ENCODE results near the gene GPATCH4.
"Not testable (repeated sequence)": the region's sequence is repeated elsewhere in the genome, so short reads cannot be mapped to it uniquely, and the experiment has no call there.

GPATCH4 gene

DNA sequence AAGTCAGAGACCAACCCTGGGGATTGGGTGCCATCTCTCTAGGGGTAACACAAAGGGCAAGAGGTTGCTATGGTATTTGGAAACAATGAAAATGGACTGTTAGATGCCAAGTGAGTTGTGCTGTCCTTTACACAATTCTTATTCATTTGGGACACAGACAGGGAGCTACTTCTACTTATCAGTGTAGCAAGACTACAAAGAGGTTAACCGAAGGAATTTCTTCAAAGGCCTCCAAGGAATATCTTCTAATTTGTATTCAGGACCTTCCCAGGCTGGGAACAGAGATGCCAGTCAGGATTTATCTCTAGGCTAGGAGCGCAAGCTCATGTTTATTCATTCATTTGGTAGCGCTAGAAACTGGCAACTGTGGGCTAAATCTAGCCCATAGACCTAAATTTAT lies 7.1 kb downstream of the GPATCH4 start:
- no peak for DNase-seq

DNA sequence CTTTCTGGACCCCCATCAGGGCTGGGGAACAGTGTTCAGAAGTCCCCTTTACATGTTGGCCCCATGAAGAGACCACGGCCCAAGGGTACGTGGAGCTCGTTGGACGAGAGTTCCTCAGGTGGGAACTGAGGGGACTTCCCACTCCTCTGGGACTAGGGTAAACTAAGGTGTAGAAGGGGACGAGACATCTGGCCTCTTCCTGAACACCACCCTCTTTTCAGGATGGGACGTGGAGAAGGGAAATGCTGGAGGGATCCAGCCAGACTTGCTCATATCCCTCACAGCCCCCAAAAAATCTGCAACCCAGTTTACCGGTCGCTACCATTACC lies 7.7 kb downstream of the GPATCH4 start:
- DNase-seq, result no peak

DNA sequence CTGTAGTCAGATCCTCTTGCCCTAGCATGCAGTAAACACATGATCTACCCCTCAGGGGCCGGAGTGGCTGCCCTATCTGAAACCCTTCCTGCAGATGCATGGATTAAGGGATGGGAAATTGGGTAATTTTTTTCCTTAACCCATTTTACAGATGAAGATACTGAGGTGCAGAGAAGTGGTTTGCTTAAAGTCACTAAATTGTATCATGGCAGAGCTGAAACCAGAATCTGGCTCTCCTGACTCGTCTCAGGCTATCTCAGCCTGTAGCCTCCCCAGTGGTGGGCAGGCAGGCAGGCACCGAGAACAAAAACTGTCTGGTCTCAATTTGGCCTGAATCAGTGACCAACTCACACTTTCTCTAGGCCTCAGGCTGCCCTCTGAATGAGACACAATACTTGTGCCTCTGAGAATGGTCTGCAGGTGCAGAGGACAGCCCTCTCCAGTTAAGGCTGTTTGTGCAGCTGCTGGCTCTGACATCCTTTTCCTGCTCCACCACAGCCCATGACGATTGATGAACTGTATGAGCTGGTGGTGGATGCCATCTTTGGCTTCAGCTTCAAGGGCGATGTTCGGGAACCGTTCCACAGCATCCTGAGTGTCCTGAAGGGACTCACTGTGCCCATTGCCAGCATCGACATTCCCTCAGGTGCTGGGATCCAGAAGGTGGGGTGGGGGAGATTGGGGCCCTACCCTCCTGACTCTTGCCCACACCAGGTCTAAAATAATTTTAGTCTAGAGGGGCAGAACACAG lies 8.2 kb downstream of the GPATCH4 start:
- no peak for DNase-seq

DNA sequence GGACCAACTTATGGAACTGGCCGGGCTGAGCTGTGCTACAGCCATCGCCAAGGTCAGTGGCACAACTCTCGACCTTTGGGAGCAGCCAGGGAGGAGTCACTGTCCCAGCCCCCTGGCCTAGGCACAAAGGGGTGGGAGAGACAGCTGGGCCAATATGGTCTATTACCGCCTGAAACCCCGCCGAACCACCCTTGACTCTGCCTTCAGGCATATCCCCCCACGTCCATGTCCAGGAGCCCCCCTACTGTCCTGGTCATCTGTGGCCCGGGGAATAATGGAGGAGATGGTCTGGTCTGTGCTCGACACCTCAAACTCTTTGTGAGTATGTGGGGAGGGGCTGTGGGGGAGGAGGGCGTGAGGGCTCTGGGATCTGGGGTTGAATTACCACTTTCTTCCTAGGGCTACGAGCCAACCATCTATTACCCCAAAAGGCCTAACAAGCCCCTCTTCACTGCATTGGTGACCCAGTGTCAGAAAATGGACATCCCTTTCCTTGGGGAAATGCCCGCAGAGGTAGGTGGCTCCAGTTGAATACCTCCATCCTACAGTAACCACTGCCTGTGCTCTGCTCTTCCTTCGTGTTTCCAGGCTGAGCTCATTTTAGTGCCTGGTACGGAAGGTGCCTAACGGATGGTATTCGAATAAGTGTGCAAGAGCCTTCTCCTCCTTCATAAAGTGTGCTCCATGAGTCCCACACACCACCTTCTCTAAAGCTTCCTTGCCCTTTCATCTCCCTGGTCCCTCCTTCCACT lies 8.9 kb downstream of the GPATCH4 start:
- DNase-seq, result peak; percentile 14 to 18

DNA sequence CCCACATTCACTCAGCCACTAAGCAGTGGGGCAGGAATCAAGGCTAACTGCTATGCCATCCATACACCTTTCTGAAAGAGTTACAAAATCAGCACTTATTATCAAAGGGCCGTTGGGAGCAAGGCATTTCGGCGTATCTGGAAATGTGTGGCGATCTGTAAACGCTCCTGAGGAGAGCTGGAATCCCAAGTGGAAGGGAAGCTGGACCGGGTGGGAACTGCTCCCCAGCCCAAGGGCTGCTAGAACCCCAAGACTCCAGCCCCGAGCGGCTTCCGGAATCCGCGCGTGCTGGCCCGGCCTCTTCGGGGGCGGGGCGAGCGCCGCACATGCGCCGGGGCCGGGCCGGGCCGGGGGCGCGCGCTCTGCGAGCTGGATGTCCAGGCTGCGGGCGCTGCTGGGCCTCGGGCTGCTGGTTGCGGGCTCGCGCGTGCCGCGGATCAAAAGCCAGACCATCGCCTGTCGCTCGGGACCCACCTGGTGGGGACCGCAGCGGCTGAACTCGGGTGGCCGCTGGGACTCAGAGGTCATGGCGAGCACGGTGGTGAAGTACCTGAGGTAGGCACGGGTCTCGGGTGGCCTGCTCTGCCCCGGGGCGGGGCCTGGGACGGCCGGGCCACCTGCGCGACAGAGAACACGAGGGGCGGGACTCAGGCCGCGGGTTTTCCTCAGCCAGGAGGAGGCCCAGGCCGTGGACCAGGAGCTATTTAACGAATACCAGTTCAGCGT lies 9.7 kb downstream of the GPATCH4 start, which contains the start of gene NAXE:
Gene NAXE (plus strand): TSS at position 345 of the 726 bp plus-strand sequence. CDS start 29 bp downstream, at position 374.
- peak; percentile 73 to 75 for DNase-seq

DNA sequence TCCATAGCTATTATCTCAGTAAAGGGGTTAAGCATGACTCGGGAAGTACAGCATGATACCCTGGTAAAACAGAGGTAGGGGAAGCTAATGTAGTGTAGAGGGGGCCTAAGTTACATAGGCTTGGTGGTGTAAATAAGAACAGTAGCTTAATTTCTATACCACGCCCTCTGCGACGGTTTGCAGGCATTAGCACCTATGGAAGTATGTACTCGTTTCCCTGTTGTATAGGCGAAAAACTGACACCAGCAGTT lies 10.2 kb downstream of the GPATCH4 start:
- DNase-seq, result no peak

DNA sequence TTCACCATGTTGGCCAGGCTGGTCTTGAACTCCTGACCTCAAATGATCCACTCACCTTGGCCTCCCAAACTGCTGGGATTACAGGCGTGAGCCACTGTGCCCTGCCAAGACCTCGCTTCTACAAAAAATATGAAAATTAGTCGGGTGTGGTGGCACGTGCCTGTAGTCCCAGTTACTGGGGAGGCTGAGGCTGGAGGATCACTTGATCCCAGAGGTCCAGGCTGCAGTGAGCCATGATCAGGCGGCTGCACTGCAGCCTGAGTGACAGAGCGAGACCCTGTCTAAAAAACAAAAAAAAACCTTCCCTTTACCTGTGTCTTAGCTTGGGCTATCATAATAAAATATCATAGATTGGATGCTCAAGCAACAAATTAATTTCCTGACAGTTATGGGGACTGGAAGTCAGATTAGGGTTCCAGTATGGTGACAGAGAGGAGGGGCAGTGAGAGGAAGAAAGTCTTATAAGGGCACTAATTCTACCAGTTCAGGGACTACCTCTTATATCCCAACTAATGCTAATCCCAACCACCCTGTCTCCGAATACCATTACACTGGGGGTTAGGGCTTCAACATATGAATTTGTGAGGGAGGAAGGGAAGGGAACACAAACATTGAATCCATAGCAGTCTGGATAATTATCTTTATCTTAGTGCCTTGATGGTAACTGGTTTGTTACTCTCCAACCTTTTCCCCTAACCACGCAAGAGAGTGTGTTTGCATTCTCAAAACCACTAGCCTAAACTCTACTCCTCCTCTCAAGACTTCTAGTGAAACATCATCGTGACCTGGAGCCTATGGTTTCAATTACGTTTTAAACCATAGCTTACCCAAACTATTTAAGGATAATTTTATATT lies 10.7 kb downstream of the GPATCH4 start:
- no peak for DNase-seq

DNA sequence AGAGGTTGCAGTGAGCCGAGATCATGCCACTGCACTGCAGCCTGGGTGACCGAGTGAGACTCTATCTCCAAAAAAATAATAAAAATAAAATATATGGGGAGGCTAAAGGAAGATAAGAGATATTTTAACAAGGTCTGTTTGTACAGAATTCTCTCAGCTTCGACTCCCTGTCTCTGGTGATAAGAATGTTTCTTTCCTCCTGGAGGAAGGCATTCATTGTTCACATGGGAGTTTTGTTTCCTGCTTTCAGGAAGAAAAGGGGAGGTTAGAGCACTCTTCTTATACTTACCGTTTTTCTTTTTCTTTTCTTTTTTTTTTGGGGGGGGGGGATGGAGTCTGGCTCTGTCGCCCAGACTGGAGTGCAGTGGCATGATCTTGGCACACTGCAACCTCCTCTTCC lies 11.7 kb downstream of the GPATCH4 start:
- no peak for DNase-seq

DNA sequence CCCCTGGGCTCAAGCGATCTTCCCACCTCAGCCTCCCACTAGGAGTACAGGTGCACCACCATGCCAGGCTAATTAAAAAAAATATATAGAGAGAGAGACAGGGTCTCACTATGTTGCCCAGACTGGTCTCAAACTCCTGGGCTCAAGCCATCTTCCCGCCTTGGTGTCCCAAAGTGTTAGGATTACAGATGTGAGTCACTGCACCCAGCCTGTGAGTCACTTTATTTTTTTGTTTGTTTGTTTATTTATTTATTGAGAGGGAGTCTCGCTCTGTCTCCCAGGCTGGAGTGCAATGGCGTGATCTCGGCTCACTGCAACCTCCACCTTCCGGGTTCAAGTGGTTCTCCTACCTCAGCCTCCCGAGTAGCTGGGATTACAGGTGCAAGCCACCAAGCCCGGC lies 13.4 kb downstream of the GPATCH4 start:
- DNase-seq, result not testable (repeated sequence)

DNA sequence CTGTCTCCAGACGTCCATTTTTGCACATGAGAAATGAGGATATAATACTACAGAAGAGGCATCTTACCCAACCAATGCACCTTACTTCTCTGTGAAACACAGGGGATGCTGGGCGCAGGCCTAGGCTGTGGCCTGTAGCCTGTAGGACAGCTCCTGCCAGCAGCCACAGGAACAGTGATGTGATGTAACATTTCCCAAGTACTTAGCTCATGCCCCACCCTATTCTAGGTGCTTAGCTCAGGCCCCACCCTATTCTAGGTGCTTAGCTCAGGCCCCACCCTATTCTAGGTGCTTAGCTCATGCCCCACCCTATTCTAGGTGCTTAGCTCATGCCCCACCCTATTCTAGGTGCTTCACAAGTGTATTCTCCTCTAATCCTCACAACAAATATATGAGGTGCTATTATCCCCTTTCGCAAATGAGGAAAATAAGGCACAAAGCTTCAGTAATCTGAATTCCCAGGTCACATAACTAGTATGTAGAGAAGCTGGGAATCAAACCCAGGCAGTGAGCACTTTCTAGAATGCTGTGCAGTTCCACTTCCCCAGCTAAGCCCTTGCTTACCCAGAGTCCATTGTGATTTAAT lies 14.3 kb downstream of the GPATCH4 start:
- no peak for DNase-seq

DNA sequence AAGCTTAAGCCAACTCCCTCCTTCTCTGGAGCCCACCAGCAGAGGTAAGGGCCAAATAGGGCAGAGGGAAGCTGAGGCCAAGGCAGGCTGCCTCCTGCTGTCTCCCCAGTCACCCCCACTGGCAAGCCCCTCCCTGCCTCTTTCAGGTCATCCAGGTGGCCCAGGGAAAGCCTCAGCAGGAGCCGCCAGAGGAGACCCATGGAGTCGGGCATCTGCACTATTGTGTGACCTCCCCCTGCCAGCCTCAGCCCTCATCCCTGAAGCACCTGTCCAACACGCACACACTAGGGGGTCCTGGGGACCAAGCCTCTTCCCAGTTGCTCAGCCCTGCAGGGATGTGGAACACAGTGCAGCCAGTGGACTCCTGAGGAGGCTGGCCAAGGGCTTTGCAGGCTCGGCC lies 15.0 kb downstream of the GPATCH4 start:
- DNase-seq, result no peak

DNA sequence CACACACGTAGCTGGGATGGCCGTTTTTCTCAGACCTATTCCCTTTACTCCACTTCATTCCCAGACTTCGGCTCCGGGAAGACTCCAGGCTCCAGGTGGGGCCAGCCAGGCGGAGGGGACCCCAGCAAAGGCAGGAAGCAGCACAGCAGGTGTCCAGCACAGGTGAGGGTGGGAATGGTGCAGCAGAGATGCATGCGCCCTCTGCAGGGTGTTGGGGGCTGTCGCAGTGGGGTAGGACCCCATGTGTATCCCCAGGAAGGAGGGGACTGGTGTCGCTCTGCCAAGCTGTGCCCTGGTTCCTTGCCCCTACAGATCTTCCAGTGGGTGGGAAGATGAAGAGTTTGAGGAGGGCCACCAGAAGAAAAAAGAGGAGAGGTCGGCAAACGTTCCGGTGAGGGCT lies 16.5 kb downstream of the GPATCH4 start:
- DNase-seq, result peak in 1 of 2 experiments; percentile 14

DNA sequence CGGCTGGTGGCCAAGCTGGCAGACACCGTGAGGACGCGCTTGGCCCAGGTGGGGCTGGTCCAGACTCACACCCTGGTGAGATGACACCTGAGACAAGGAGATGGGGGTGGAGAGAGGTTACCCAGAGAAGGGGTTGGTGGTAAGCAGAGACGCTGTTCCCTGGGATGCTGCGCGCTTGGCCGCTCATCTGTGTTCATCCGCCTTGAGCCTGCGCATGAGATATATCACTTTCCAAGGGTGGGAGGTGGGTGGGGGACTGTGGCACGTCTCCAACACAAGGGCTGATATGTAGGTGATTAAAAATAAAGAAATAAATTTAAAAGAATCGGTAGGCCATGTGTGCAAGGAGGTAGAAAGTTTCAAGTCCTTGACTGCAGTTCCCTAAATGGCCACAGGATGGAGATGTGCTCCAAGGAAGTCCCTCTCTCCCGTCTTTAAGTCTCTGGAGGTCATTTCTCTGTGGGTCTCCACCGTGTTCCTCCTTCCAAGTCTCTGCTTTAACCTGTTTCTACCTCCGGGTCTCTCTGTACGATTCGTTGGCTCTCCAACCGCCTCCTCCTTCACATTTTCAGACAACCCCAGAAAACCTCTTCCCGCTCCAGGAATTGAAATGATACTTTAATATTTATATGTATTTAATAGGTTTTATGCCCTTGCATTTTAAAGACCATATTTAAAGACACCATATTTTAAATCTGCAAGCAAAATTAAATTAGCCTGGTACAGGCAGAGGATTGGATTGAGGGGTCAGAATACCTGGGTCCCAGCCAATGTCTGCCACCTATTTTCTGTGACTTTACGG lies 17.3 kb downstream of the GPATCH4 start:
- peak; percentile 79 to 86 for DNase-seq

DNA sequence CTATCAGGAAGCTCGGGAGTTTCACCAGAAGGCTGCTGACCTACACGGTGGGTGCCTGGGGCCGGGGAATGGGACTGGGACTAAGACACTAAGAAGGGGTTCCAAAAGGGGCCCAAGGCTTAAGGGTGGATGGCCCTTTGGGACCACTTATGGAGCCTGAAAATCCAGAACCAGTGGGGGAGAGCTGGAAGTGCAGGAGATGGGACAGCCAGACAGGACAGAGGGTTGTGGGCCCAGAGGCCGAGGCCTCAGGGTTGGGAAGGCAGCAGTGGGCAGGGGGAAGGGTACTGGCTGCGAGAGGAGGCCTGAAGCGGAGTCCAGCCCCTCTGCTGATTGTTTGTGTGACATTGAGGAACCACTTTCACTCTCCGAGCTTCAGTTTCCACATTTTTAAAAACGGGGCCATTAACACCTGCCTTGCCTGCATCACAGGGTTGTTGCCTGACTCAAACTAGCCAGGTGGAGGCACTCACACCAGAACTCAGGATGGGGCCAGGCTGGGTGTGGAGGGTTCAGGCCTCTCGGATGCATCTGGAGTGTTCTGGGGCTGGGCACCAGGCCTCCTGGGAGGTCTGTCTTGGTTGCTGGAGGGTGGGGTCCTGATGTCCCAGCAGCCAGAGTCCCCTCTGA lies 18.8 kb downstream of the GPATCH4 start:
- DNase-seq, result peak; percentile 15 to 29

DNA sequence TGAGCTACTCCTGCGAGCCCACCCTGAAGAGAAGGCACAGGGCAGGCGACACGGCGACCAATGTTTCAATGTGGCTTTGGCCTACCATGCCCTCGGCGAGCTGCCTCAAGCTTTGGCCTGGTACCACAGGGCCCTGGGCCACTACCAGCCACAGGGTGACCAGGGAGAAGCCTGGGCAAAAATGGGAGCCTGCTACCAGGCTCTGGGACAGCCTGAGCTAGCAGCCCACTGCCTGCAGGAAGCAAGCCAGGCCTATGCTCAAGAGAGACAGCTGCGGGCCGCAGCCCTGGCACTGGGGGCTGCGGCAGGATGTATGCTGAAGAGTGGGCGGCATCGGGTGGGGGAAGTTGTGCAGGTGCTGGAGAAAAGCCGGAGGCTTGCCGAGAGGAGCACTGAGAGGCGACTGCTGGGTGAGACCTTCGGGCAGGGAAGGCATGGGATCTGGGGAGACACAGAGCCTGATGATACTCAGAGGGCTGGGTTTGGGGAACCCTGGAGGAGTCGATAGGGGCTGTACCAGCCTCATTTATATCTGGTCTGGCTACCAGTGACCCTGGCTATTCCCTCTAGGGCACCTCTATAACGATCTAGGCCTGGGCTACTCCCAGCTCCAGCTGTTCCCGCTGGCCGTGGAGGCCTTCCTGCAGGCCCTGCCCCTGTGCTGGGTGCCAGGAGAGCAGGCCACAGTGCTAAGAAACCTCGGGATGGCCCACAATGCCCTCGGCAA lies 19.5 kb downstream of the GPATCH4 start:
- DNase-seq, result peak; percentile 26 to 31

DNA sequence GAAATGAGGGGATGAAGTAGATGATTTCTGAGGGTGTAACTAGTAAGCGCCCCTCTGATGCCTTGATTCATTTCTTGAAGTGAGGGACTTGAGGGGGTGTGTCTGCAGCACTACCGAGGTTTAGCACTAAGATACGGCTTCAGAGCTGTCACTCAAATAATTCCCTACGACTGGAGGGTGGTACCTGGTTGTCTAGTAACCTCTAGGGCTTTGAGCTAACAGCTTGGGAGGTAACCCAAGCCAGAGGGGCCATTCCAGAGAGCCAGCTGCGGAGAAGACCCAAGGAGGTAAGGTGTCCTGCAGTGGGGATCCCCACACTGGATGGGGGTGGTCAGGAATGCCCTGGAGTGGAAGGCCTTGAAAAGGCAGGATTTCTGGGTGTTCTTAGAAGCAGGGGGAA lies 21.8 kb downstream of the GPATCH4 start, which contains the start of gene TTC24:
Gene TTC24 (plus strand): TSS at position 252 of the 400 bp plus-strand sequence. CDS start 1,642 bp downstream, outside the sequence.
- no peak for DNase-seq

DNA sequence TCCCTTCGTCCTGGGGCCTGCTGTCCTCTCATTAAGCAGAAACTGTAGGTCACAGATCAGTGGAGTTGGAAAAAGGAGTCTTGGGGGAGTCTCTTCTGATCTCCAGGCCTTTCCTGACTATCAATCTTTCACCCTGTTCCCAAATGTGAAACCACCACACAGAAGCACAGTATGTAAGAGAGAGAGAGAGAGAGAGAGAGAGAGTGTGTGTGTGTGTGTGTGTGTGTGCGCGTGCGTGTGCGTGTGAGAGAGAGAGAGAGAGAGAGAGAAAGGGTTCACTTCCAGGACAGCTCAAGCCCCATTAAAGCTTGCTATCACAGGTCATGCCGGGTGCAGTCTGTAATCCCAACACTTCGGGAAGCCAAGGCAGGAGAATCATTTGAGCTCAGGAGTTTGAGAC lies 23.2 kb downstream of the GPATCH4 start:
- no peak for DNase-seq

DNA sequence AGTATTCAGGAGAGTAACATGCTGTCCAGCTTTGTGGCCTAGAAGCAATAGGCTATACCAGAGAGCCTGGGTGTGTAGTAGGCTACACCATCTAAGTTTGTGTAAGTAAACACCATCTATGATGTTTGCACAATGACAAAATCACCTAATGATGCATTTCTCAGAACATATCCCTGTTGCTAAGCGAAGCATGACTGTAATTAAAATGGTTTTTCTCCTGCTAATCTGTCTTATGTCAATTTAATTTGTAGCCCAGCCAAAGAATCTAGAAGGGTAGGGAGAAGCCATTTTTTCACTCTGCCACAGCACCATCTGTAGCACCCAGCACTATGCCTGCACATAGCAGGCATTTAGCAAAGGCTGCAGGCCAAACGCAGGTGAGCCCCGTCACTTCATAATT lies 23.7 kb downstream of the GPATCH4 start:
- no peak for DNase-seq

DNA sequence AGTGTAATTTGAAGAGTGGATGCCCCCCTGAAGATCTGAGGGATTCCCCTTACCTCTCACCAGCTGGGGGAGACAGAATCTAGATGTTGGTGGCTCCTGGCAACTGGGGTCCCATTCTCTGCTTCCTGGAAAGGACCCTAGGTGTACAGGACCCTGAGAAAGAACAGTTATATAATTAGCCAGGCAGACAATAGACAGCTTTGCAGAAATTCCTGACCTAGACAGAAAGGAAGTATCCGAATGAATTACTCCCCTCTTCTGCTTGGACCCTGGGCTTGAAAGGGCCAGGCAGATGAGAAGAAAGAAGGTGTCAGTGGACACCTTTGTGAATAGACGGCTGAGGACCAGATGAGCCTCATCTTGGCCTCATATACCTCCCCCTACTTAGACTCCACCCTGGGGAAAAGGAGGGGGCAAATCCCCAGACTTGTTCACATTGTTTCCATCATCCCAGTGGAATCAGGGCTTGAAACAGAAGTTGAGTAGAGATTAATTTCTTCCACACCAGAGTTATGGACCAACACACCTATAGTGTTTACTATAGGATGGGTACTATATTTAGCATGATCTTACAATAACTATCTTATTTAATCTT lies 27.1 kb downstream of the GPATCH4 start:
- no peak for DNase-seq

DNA sequence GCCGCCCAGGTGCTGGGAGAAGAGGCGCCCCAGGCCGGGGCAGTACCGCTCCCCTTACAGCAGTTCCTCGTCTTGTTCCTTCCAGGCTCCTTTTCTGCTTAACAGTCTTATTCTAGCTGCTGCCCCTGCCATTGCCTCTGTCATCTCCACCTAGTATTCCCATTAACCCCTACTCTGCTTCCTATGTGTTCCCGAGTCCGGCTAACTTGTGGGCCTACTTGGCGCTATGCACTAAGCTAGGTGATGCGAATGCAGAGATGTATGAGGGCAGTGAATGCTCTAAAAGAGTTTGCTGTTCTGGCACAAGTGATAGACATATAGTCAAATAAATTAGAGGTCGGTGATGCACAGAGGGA lies 28.6 kb downstream of the GPATCH4 start:
- no peak for DNase-seq

Measured in activated CD4-positive, alpha-beta T cell treated with anti-CD3 and anti-CD28 coated beads, Interleukin-2, amount 50 U/mL, for 48 hours (primary cell).